CD4-positive, alpha-beta T cell (primary cell): ENCODE measurements around the gene ACTR5. TPM values are rescaled to one million over a fixed set of nuclear protein-coding genes. Genes with fewer than 3 reads are reported as not detected.

Experiments used
- ATAC-seq: fragments of 200-7000 bp; cut with Tn5 transposase; one replicate; pipeline ENCODE4 v1.10.0; 2022; ENCODE audit warnings: mild to moderate bottlenecking; ENCODE audit not compliant: poor library complexity
- CTCF ChIA-PET: fragments of 350-600 bp; sonication (Branson Sonifier 250); formaldehyde crosslinking; loops from one replicate; lab custom pipeline; 2021; ENCODE audit warnings: antibody characterized with exemption, inconsistent platforms; lab: Charles Lee
- POLR2A ChIA-PET: fragments of 350-600 bp; sonication (Branson Sonifier 250); formaldehyde crosslinking; loops from one replicate; lab custom pipeline; 2021; ENCODE audit warnings: antibody characterized with exemption, inconsistent platforms; lab: Charles Lee
- DNase-seq, 14 experiments: peaks; one replicate each; pipeline ENCODE4 v3.0.0-alpha.2; 2013 to 2020; ENCODE audit warnings: mixed read lengths in 2 of 14
- H3K27ac ChIP-seq, 2 donors: one replicate each; pipeline versions ENCODE4 v1.5.1 to v1.7.0; 2013; ENCODE audit warnings: low read length in 2 of 2, low read depth in 1 of 2, mild to moderate bottlenecking in 1 of 2
- H3K27me3 ChIP-seq, 2 experiments: 1 replicate in 1 of 2; 2 replicates in 1 of 2; pipeline versions ENCODE4 v1.6.1 to v1.7.0; 2013; ENCODE audit warnings: low read length in 2 of 2, control low read depth in 1 of 2, mild to moderate bottlenecking in 1 of 2, moderate library complexity in 1 of 2; ENCODE audit not compliant: insufficient read depth in 2 of 2, control insufficient read depth in 1 of 2
- H3K36me3 ChIP-seq: one replicate; pipeline ENCODE4 v1.6.1; 2013; ENCODE audit warnings: low read length, control low read depth; ENCODE audit not compliant: insufficient read depth
- H3K4me1 ChIP-seq: one replicate; pipeline ENCODE4 v1.6.1; 2013; ENCODE audit warnings: low read length, control low read depth; ENCODE audit not compliant: insufficient read depth
- H3K4me3 ChIP-seq: one replicate; pipeline ENCODE4 v1.5.1; 2013; ENCODE audit warnings: mild to moderate bottlenecking, low read length, moderate library complexity
- H3K9me3 ChIP-seq, 2 experiments: 1 replicate in 1 of 2; 2 replicates in 1 of 2; pipeline versions ENCODE4 v1.6.1 to v1.7.0; 2013; ENCODE audit warnings: low read length in 2 of 2, mild to moderate bottlenecking in 2 of 2, control low read depth in 1 of 2, moderate library complexity in 1 of 2; ENCODE audit not compliant: control insufficient read depth in 1 of 2, insufficient read depth in 1 of 2
- H3K27ac Mint-ChIP-seq: one replicate; pipeline ENCODE4 v1.8.0; 2020; ENCODE audit warnings: mixed read lengths
- H3K27me3 Mint-ChIP-seq: one replicate; pipeline ENCODE4 v1.8.0; 2021; ENCODE audit warnings: mixed read lengths
- H3K36me3 Mint-ChIP-seq: one replicate; pipeline ENCODE4 v1.8.0; 2021; ENCODE audit warnings: low read depth, mixed read lengths
- H3K4me1 Mint-ChIP-seq: one replicate; pipeline ENCODE4 v1.8.0; 2021; ENCODE audit warnings: low read depth, mixed read lengths
- H3K4me3 Mint-ChIP-seq: one replicate; pipeline ENCODE4 v1.8.0; 2020; ENCODE audit warnings: mild to moderate bottlenecking, mixed read lengths
- H3K9me3 Mint-ChIP-seq: one replicate; pipeline ENCODE4 v1.8.0; 2020; ENCODE audit warnings: mixed read lengths
- intact Hi-C, 2 experiments: fragments of 100-400 bp; cut with DNase I in 1 of 2; cut with micrococcal nuclease in 1 of 2; formaldehyde crosslinking; loops; one replicate each; pipeline versions ENCODE4 v1.15.1 to v1.9.0; 2023 to 2025; cut with DNase I, micrococcal nuclease
- total RNA-seq, 174 experiments: library from RNA in 2 of 174; stranded (reverse) in 2 of 174; gene quantifications; one replicate each; pipeline ENCODE4 v1.2.3 and lab custom pipeline; 2021 to 2026
- TF ChIP-seq, protein P1 (sequence below): fragments of 200-600 bp; IDR thresholded peaks from one replicate; pipeline ENCODE4 v1.8.0; 2022; ENCODE audit warnings: antibody characterized with exemption, mild to moderate bottlenecking

The ACTR5 gene
- total RNA-seq, 2 experiments from 2014 or later, result 11.1 to 11.9 TPM

DNA sequence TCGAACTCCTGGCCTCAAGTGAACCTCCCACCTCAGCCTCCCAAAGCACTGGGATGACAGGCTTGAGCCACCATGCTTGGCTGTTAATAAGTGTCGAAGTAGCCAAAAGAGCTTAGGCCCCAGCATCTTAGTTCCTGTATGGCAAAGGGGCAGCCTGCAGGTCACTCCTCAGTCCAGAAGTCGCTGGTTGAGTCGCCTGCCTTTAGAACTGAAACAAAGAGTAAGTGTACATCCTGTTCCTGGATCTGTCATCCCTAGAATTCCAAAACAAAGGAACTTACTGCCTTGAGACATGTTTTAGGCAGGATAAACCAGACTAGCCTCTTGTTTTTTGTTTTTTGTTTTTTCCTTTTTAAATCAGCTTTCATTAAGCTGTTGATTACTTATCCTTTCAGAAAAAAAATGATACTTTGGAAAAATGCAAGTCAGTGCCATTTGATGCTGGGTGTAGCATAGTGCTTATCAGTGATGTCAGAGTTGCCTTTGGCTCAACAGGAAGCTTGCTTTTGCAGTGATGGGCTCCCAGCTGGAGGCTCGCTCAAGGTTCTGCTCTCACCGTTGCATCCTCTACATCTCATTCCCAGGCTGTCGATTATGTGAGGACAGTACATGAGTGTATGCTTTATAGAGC is 9.0 kb downstream of the ACTR5 start:
- Mint-ChIP-seq H3K27me3 (no peaks in the 10 kb centered on the region), H3K9me3 (no peaks in the 10 kb centered on the region), H3K36me3 (peaks cover 87% of the 10 kb centered on the region), H3K27ac (no peak overlapping the region), H3K4me1 (no peaks in the 10 kb centered on the region), H3K4me3 (no peak overlapping the region)
- Histone ChIP-seq H3K27me3 (no peaks in the 10 kb centered on the region), H3K4me3 (no peak overlapping the region), H3K9me3 (no peaks in the 10 kb centered on the region), H3K27ac (no peak overlapping the region), H3K36me3 (peaks cover 82% of the 10 kb centered on the region), H3K4me1 (no peaks in the 10 kb centered on the region)
- DNase-seq, result no peak
- ATAC-seq, result no peak
- CTCF ChIA-PET, result no interaction called here
- TF ChIP-seq, protein P1, sequence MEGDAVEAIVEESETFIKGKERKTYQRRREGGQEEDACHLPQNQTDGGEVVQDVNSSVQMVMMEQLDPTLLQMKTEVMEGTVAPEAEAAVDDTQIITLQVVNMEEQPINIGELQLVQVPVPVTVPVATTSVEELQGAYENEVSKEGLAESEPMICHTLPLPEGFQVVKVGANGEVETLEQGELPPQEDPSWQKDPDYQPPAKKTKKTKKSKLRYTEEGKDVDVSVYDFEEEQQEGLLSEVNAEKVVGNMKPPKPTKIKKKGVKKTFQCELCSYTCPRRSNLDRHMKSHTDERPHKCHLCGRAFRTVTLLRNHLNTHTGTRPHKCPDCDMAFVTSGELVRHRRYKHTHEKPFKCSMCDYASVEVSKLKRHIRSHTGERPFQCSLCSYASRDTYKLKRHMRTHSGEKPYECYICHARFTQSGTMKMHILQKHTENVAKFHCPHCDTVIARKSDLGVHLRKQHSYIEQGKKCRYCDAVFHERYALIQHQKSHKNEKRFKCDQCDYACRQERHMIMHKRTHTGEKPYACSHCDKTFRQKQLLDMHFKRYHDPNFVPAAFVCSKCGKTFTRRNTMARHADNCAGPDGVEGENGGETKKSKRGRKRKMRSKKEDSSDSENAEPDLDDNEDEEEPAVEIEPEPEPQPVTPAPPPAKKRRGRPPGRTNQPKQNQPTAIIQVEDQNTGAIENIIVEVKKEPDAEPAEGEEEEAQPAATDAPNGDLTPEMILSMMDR, result no peak
- POLR2A ChIA-PET, result no interaction called here
- intact Hi-C loops, result loop anchor here in 1 of 2 experiments (10.0 kb wide), 1 partner anchor 138 kb away; no protein-coding TSS in a partner anchor

DNA sequence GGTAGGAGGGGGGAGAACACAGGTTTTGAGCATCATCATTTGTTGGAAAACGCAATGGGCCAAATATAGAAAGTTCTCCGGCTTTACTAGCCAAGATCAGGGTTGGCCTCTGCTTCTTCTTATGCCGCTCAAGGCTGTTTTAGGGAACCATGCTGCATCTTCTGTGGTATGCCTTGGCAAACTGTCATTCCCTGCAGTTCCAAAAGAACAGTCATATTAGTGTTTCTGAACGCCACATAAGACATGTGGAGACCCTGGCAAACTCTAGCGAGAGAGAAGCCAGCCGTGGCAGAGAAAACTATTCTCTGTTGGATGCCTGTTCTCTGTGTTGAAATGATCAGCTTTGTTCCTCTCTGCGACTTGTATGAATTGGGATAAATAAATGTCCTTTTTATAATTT is 10.8 kb downstream of the ACTR5 start:
- no peaks in the 10 kb centered on the region for H3K9me3 Mint-ChIP-seq
- H3K27me3 ChIP-seq, result no peaks in the 10 kb centered on the region
- DNase-seq (no peak), ATAC-seq (no peak)
- H3K36me3 Mint-ChIP-seq, result peaks cover 91% of the 10 kb centered on the region
- H3K27me3 Mint-ChIP-seq, result no peaks in the 10 kb centered on the region
- H3K4me1 Mint-ChIP-seq, result no peaks in the 10 kb centered on the region
- peaks cover 94% of the 10 kb centered on the region for H3K36me3 ChIP-seq
- H3K9me3 ChIP-seq, result no peaks in the 10 kb centered on the region
- ChIA-PET CTCF (no interaction called here), POLR2A (no interaction called here)
- H3K27ac ChIP-seq, result no peak overlapping the region
- intact Hi-C loops, result loop anchor here in 1 of 2 experiments (10.0 kb wide), 1 partner anchor 136 kb away; no protein-coding TSS in a partner anchor
- H3K4me3 Mint-ChIP-seq, result no peak overlapping the region
- H3K27ac Mint-ChIP-seq, result no peak overlapping the region
- TF ChIP-seq, protein P1, result no peak
- no peaks in the 10 kb centered on the region for H3K4me1 ChIP-seq
- H3K4me3 ChIP-seq, result no peak overlapping the region

DNA sequence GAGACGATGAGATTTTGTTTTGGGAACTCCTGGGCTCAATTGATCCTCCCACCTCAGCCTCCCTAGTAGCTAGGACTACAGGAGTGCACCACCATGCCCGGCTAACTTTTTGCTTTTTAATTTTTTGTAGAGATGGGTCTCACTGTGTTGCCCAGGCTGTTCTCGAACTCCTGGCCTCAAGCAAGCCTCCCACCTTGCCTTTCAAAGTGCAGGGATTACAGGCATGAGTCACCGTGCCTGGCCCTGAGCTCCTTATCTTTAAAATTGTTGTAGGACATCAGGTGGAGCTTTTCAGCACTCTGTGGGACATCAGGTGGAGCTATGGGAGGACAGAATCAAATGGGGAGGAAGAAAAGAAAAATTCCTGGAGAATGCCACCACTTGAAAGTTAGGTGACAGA is 12.7 kb downstream of the ACTR5 start:
- Histone ChIP-seq H3K9me3 (no peaks in the 10 kb centered on the region), H3K36me3 (peaks cover 88% of the 10 kb centered on the region), H3K27ac (no peak overlapping the region), H3K4me1 (no peaks in the 10 kb centered on the region), H3K27me3 (no peaks in the 10 kb centered on the region), H3K4me3 (no peak overlapping the region)
- TF ChIP-seq, protein P1, result no peak
- Mint-ChIP-seq H3K4me1 (no peaks in the 10 kb centered on the region), H3K9me3 (no peaks in the 10 kb centered on the region), H3K4me3 (no peak overlapping the region), H3K27ac (no peak overlapping the region), H3K27me3 (no peaks in the 10 kb centered on the region), H3K36me3 (peaks cover 93% of the 10 kb centered on the region)
- DNase-seq (no peak), ATAC-seq (no peak)
- intact Hi-C loops, result no loop called here
- ChIA-PET POLR2A (interaction anchor here (0.7 kb wide), 1 partner anchor 44 kb away, joined by 3 read pairs; the partner anchor contains the start of gene PPP1R16B), CTCF (no interaction called here)
